Pancreas (tissue), 10 donors: ENCODE results near the gene L3MBTL3. TPM values are rescaled to one million over a fixed set of nuclear protein-coding genes. Genes with fewer than 3 reads are reported as not detected.

Experiments used
- ATAC-seq, 4 donors: fragments of 200-7000 bp; cut with Tn5 transposase; one replicate each; pipeline versions ENCODE4 v1.8.0 to v1.9.1; 2020; ENCODE audit warnings: mild to moderate bottlenecking in 4 of 4, moderate library complexity in 4 of 4
- DNase-seq, 6 donors: peaks; one replicate each; pipeline ENCODE4 v3.0.0-alpha.2; 2020
- FAIRE-seq: peaks from 2 replicates; lab custom pipeline; 2012; peaks lifted over from hg19 to GRCh38; lab: Jason Lieb, UNC
- H3K27ac ChIP-seq, 4 donors: fragments of 200-600 bp; sonication (generic); 1 replicate in 3 of 4; 2 replicates in 1 of 4; pipeline versions ENCODE4 v1.5.0 to v1.8.0; 2020
- H3K27me3 ChIP-seq, 4 donors: fragments of 200-600 bp; one replicate each; pipeline ENCODE4 v1.8.0; 2021
- H3K36me3 ChIP-seq, 3 donors: fragments of 200-600 bp; sonication (generic) in 1 of 3; one replicate each; pipeline versions ENCODE4 v1.5.0 to v1.8.0; 2020 to 2021
- H3K4me1 ChIP-seq, 3 donors: fragments of 200-600 bp; one replicate each; pipeline ENCODE4 v1.8.0; 2021
- H3K4me3 ChIP-seq, 4 donors: fragments of 200-600 bp; sonication (generic) in 2 of 4; one replicate each; pipeline versions ENCODE4 v1.5.0 to v1.8.0; 2020 to 2021
- H3K9me3 ChIP-seq, 4 donors: fragments of 200-600 bp; one replicate each; pipeline ENCODE4 v1.8.0; 2021
- CTCF ChIP-seq, 4 donors: fragments of 200-600 bp; sonication (generic) in 3 of 4; IDR thresholded peaks; one replicate each; pipeline versions ENCODE4 v1.5.0 to v1.8.0; 2021; ENCODE audit warnings: antibody characterized with exemption in 4 of 4
- WGBS, 2 donors: extraction: QIAGEN DNeasy Blood & Tissue Kit; methylation state at CpG; one replicate each; pipeline ENCODE4 v1.1.7; 2013; 5-methylcytosine and 5-hydroxymethylcytosine counted together
- intact Hi-C, 3 donors: fragments of 100-400 bp; cut with DNase I; formaldehyde crosslinking; loops; one replicate each; pipeline versions ENCODE4 v1.11.1 to v1.14.2; 2022
- polyA plus RNA-seq, 2 donors: library from polyadenylated mRNA; stranded (reverse); fragments of 200-250 nt; gene quantifications; one replicate each; pipeline ENCODE4 v1.2.3, GENCODE V29; 2013
- total RNA-seq, 6 donors: library from RNA; stranded (reverse); fragmentation: NEBNext Ultra II Directional in 4 of 6; extraction: Animal tissue kit (Norgen Biotek cat#: 25700) in 4 of 6; gene quantifications; one replicate each; pipeline versions ENCODE4 v1.2.1 to v1.2.4, GENCODE V29; 2021 to 2023
- donor health status: healthy with polysubstance abuse.
- donor health status: DM: no; HTN: no; CAD: no; lungs with moderate emphysema.
- donor health status: DM: no; HTN: no; CAD: no.
- donor health status: control.
- donor health status: control.
- donor health status: Bipolar disorder and iron deficiency.
- donor health status: DM: yes; HTN: yes; CAD: no.
- donor health status: DM: no; HTN: no; CAD: no.
- donor health status: DM: no; HTN: no; CAD: no.
- donor health status: DM: yes; HTN: yes; CAD: no.

L3MBTL3 gene
- total and polyA plus RNA-seq, 8 donors = 0.95 to 5.3 (median 3.1) TPM

DNA sequence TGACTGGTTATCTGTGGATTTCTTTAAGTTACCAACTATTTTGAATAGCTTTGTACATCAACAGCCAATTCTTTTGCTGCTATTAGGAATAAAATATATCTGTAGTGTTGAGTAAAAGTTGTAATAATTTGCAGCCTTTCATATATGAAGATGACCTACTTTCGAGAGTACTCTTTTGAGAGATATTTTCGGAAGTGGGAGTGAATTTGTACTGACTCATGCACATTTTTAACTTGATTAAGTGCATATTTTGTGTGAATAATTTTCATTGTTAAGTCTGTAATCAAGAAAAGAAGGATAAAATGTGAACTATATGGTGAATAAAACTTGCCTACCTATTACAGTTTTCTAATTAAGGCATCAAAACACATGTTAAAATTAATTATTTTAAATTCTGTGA is 51.9 kb downstream of the L3MBTL3 start:
- Histone ChIP-seq H3K4me3 (no peak overlapping the region), H3K27me3 (no peaks in the 10 kb centered on the region), H3K9me3 (no peaks in the 10 kb centered on the region), H3K36me3 (peaks cover 0 to 8% (median 0%) of the 10 kb centered on the region in 3 donors), H3K4me1 (no peaks in the 10 kb centered on the region), H3K27ac (no peak overlapping the region)
- 89 to 93% methylated on average over 2 of the region's 2 CpGs for WGBS, 2 donors
- ATAC-seq (no peak), FAIRE-seq (no peak), DNase-seq (no peak)
- TF ChIP-seq CTCF (IDR thresholded peaks at IDR 0.05) = no peak
- intact Hi-C loops = no loop called here

DNA sequence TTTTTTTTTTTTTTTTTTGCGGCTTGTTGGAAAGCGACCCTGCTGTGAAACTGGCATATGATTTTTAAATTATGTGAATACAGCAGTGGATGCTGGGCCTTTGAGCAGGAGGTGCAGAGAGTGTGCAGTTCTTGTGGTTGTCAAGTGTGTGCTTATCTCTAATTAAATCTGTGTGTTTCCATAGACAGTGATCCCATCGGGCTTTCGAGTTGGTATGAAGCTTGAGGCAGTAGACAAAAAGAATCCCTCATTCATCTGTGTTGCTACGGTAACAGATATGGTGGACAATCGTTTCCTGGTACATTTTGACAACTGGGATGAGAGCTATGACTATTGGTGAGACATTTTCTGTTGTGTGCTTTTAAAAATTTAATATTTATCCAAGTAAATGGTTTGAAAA is 52.4 kb downstream of the L3MBTL3 start:
- Histone ChIP-seq H3K36me3 (peaks cover 0 to 8% (median 0%) of the 10 kb centered on the region in 3 donors), H3K9me3 (no peaks in the 10 kb centered on the region), H3K27me3 (no peaks in the 10 kb centered on the region), H3K4me3 (no peak overlapping the region), H3K4me1 (no peaks in the 10 kb centered on the region), H3K27ac (no peak overlapping the region)
- FAIRE-seq (no peak), DNase-seq (no peak), ATAC-seq (no peak)
- intact Hi-C loops = no loop called here
- WGBS, 2 donors = 79 to 86% methylated on average over 6 of the region's 6 CpGs
- no peak for TF ChIP-seq CTCF (IDR thresholded peaks at IDR 0.05)

DNA sequence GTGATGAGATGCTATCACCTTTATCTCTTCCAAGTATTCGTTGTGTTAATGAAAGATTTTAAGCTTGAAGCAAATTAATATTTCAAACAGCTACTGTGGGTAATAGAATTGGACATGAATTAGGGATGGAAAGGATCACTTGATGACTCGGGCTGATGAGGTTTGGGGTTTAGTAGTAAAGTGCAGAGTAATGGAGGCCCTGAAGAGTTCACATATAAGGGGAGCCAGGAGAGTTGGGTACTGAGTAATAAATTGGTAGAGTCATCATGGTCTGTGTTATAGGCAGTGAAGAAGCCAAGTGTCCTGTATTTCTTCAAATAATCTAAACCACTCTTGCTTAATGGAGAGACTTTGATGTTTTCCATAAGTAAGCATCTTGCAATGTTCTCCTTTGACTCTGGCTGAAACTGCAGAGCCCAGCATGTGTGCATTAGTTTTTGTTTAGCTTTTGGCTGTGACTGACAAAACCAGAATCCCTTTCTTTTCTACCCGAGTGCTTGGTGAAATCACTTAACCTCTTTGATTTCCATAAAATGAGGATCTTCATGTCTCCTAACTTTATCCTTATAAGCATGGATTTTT is 57.6 kb downstream of the L3MBTL3 start:
- H3K4me1 ChIP-seq = no peaks in the 10 kb centered on the region
- DNase-seq = no peak
- intact Hi-C loops = no loop called here
- H3K4me3 ChIP-seq = no peak overlapping the region
- no peaks in the 10 kb centered on the region for H3K9me3 ChIP-seq
- 61 to 68% methylated on average over 3 of the region's 3 CpGs for WGBS, 2 donors
- no peak for FAIRE-seq
- no peaks in the 10 kb centered on the region for H3K27me3 ChIP-seq
- no peak for ATAC-seq
- no peak for TF ChIP-seq CTCF (IDR thresholded peaks at IDR 0.05)
- peaks cover 0 to 8% (median 0%) of the 10 kb centered on the region in 3 donors for H3K36me3 ChIP-seq
- H3K27ac ChIP-seq = no peak overlapping the region

GRCh38 chr6:130076512-130076911 is 58.1 kb downstream of the L3MBTL3 start:
- Histone ChIP-seq H3K36me3 (peaks cover 0 to 8% (median 0%) of the 10 kb centered on the region in 3 donors), H3K4me3 (no peak overlapping the region), H3K9me3 (no peaks in the 10 kb centered on the region), H3K27me3 (no peaks in the 10 kb centered on the region), H3K4me1 (no peaks in the 10 kb centered on the region), H3K27ac (no peak overlapping the region)
- ATAC-seq = no peak
- WGBS, 2 donors = 42 to 60% methylated on average over 2 of the region's 2 CpGs
- no peak for TF ChIP-seq CTCF (IDR thresholded peaks at IDR 0.05)
- no peak for DNase-seq
- intact Hi-C loops = no loop called here
- no peak for FAIRE-seq

DNA sequence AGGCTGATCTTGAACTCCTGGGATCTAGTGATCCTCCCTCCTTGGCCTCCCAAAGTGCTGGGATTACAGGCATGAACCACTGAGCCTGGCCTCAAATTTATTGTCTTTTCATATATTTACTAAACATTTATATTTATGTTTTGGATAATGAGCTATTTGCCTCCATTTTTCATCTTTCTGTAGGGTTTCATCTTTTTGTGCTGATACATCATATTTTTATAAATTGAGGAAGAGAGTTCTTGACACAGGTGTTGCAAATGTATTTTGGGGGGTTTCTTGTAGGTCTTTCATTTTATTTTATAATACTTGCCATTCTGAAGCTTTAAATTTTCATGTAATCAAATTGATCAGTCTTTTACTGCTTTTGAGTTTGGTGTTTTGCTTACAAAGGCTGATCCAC is 72.4 kb downstream of the L3MBTL3 start:
- no peak for FAIRE-seq
- Histone ChIP-seq H3K27me3 (no peaks in the 10 kb centered on the region), H3K36me3 (no peaks in the 10 kb centered on the region), H3K9me3 (no peaks in the 10 kb centered on the region), H3K27ac (no peak overlapping the region), H3K4me1 (no peaks in the 10 kb centered on the region), H3K4me3 (no peak overlapping the region)
- DNase-seq = no peak
- no peak for TF ChIP-seq CTCF (IDR thresholded peaks at IDR 0.05)
- ATAC-seq = no peak
- intact Hi-C loops = no loop called here
